ENCODE results near the gene DARS1.

DNA sequence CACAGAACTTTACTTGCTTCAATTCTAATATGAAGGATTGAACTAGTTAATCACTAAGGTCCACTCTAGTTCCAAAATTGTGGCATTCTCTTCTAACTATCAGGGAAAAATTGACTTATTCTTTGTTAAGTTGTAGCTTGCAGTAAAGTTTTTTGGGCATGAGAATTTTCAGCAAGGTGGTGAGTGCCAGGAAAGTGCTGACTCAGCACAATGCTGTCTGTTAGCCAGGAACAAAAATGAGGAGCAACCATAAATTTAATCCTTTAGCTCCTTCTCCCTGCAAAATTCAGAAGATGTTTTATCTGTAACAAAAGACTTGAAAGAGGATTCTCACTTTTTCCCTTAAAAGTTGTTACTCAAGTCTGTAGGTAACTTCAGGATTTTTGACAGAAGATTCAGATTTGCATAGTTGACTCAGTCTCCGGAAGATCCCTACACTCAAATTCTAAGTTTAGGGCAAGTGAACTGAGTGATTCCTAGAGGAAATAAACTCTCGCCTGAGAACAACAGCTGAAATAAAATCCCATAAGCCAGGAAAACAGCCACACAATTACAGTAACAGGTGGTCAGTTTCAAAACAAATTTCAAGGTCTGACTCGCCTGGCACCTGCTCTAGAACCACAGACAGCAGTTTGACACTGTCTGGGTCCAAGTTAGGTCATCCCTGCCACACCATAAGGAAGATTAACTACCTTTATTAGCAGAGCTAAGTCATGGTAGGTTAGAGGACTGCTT lies 20.2 kb upstream of the DARS1 start:
- no peak for TF ChIP-seq ZNF24 (IDR thresholded peaks at IDR 0.05)
- TF ChIP-seq HCFC1 (IDR thresholded peaks at IDR 0.05; ENCODE audit: low read depth, low read length): no peak
- no peak for TF ChIP-seq RAD21 (CRISPR knock-in tag; IDR thresholded peaks at IDR 0.05)
- TF ChIP-seq, protein P1, sequence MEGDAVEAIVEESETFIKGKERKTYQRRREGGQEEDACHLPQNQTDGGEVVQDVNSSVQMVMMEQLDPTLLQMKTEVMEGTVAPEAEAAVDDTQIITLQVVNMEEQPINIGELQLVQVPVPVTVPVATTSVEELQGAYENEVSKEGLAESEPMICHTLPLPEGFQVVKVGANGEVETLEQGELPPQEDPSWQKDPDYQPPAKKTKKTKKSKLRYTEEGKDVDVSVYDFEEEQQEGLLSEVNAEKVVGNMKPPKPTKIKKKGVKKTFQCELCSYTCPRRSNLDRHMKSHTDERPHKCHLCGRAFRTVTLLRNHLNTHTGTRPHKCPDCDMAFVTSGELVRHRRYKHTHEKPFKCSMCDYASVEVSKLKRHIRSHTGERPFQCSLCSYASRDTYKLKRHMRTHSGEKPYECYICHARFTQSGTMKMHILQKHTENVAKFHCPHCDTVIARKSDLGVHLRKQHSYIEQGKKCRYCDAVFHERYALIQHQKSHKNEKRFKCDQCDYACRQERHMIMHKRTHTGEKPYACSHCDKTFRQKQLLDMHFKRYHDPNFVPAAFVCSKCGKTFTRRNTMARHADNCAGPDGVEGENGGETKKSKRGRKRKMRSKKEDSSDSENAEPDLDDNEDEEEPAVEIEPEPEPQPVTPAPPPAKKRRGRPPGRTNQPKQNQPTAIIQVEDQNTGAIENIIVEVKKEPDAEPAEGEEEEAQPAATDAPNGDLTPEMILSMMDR (CRISPR knock-in tag; IDR thresholded peaks at IDR 0.05): no peak
- no peak for TF ChIP-seq NR1H2 (CRISPR knock-in tag; IDR thresholded peaks at IDR 0.05; ENCODE audit: borderline replicate concordance, low read depth)
